Activated T-helper 2 cell treated with anti-CD3 and anti-CD28 coated beads, Interferon-gamma antibody, Interleukin-2, Interleukin-4, amounts not matched to agents 10 μg/mL and 5 μg/mL and 100 μg/mL, durations not matched to agents 14 hours and 24 hours and 36 hours (primary cell): ENCODE data around the gene ARSJ. TPM values are rescaled to one million over a fixed set of nuclear protein-coding genes. Genes with fewer than 3 reads are reported as not detected.
A peak's percentile ranks its signal among the peaks of the same experiment; 100 is the strongest.
"Not testable (repeated sequence)": the region's sequence is repeated elsewhere in the genome, so short reads cannot be mapped to it uniquely, and the experiment has no call there.

ENCODE experiments used
- DNase-seq: peaks from one replicate; pipeline ENCODE4 v3.0.0; 2021; ENCODE audit warnings: low spot score
- H3K27ac Mint-ChIP-seq: one replicate; pipeline ENCODE4 v1.8.0; 2021; ENCODE audit warnings: mixed read lengths
- H3K27me3 Mint-ChIP-seq: one replicate; pipeline ENCODE4 v1.8.0; 2021; ENCODE audit warnings: low read depth, mixed read lengths
- H3K36me3 Mint-ChIP-seq: one replicate; pipeline ENCODE4 v1.8.0; 2021; ENCODE audit warnings: low read depth, mixed read lengths
- H3K4me1 Mint-ChIP-seq: one replicate; pipeline ENCODE4 v1.8.0; 2021; ENCODE audit warnings: low read depth, mixed read lengths
- H3K4me3 Mint-ChIP-seq: one replicate; pipeline ENCODE4 v1.8.0; 2021; ENCODE audit warnings: low read depth, mild to moderate bottlenecking, moderate library complexity, mixed read lengths
- H3K9me3 Mint-ChIP-seq: one replicate; pipeline ENCODE4 v1.8.0; 2021; ENCODE audit warnings: mixed read lengths
- intact Hi-C: fragments of 100-400 bp; cut with micrococcal nuclease; formaldehyde crosslinking; loops from one replicate; pipeline ENCODE4 v1.15.1; 2023
- total RNA-seq: library from RNA; stranded (reverse); gene quantifications from 2 replicates; pipeline ENCODE4 v1.2.3, GENCODE V29; 2022

The ARSJ gene
- not detected in 2 replicates for total RNA-seq

- H3K4me3 Mint-ChIP-seq: peak within 1 kb of the TSS; percentile 42
- H3K9me3 Mint-ChIP-seq: no peaks in the 10 kb centered on the region
- H3K36me3 Mint-ChIP-seq: no peaks in the 10 kb centered on the region
- H3K27ac Mint-ChIP-seq: no peak within 1 kb of the TSS
- peaks cover 75% of the 10 kb centered on the region for H3K27me3 Mint-ChIP-seq
- intact Hi-C loops: no loop called here
- DNase-seq: no peak
- peaks cover 11% of the 10 kb centered on the region for H3K4me1 Mint-ChIP-seq
Measured at GRCh38 chr4:113979148-113979904, at the start of gene ARSJ. ARSJ (minus strand) TSS chr4:113979647; CDS start chr4:113978834, 813 bp downstream.

GRCh38 chr4:114028071-114028470 is 48.6 kb upstream of the ARSJ start:
- no peaks in the 10 kb centered on the region for H3K36me3 Mint-ChIP-seq
- intact Hi-C loops: no loop called here
- peaks cover 2% of the 10 kb centered on the region for H3K27me3 Mint-ChIP-seq
- no peak overlapping the region for H3K4me3 Mint-ChIP-seq
- H3K9me3 Mint-ChIP-seq: no peaks in the 10 kb centered on the region
- DNase-seq: no peak
- no peak overlapping the region for H3K27ac Mint-ChIP-seq
- no peaks in the 10 kb centered on the region for H3K4me1 Mint-ChIP-seq

- Mint-ChIP-seq H3K36me3 (no peaks in the 10 kb centered on the region), H3K27me3 (peaks cover 4% of the 10 kb centered on the region), H3K9me3 (no peaks in the 10 kb centered on the region), H3K4me1 (no peaks in the 10 kb centered on the region), H3K27ac (no peak overlapping the region), H3K4me3 (no peak overlapping the region)
- no peak for DNase-seq
- intact Hi-C loops: no loop called here
Measured at GRCh38 chr4:114027596-114027995, 48.1 kb upstream of the ARSJ start.

GRCh38 chr4:114026447-114026846 is 47.0 kb upstream of the ARSJ start:
- Mint-ChIP-seq H3K36me3 (no peaks in the 10 kb centered on the region), H3K27ac (no peak overlapping the region), H3K9me3 (no peaks in the 10 kb centered on the region)

GRCh38 chr4:114025176-114025777 is 45.8 kb upstream of the ARSJ start:
- peaks cover 5% of the 10 kb centered on the region for H3K27me3 Mint-ChIP-seq
- DNase-seq: no peak
- H3K36me3 Mint-ChIP-seq: no peaks in the 10 kb centered on the region
- no peak overlapping the region for H3K4me3 Mint-ChIP-seq
- intact Hi-C loops: no loop called here
- H3K4me1 Mint-ChIP-seq: no peaks in the 10 kb centered on the region
- no peaks in the 10 kb centered on the region for H3K9me3 Mint-ChIP-seq
- H3K27ac Mint-ChIP-seq: no peak overlapping the region

More at GRCh38 chr4:114026447-114026846, 47.0 kb upstream of the ARSJ start:
- Mint-ChIP-seq H3K4me3 (no peak overlapping the region), H3K27me3 (peaks cover 5% of the 10 kb centered on the region), H3K4me1 (no peaks in the 10 kb centered on the region)
- DNase-seq: no peak
- intact Hi-C loops: no loop called here

- Mint-ChIP-seq H3K9me3 (no peaks in the 10 kb centered on the region), H3K36me3 (no peaks in the 10 kb centered on the region), H3K4me3 (no peak overlapping the region), H3K27ac (no peak overlapping the region), H3K27me3 (peaks cover 3% of the 10 kb centered on the region), H3K4me1 (no peaks in the 10 kb centered on the region)
- DNase-seq: no peak
- intact Hi-C loops: no loop called here
Measured at GRCh38 chr4:114021451-114021850, 42.0 kb upstream of the ARSJ start.

- H3K36me3 Mint-ChIP-seq: no peaks in the 10 kb centered on the region
- intact Hi-C loops: no loop called here
- H3K27me3 Mint-ChIP-seq: peaks cover 3% of the 10 kb centered on the region
- H3K4me1 Mint-ChIP-seq: no peaks in the 10 kb centered on the region
- H3K4me3 Mint-ChIP-seq: no peak overlapping the region
- no peak for DNase-seq
- no peaks in the 10 kb centered on the region for H3K9me3 Mint-ChIP-seq
- no peak overlapping the region for H3K27ac Mint-ChIP-seq
Measured at GRCh38 chr4:114019969-114020358, 40.5 kb upstream of the ARSJ start.

- Mint-ChIP-seq H3K4me3 (no peak overlapping the region), H3K36me3 (no peaks in the 10 kb centered on the region), H3K27ac (no peak overlapping the region), H3K27me3 (peaks cover 3% of the 10 kb centered on the region), H3K4me1 (no peaks in the 10 kb centered on the region), H3K9me3 (no peaks in the 10 kb centered on the region)
- intact Hi-C loops: no loop called here
- no peak for DNase-seq
Measured at GRCh38 chr4:114019276-114019968, 40.0 kb upstream of the ARSJ start.

GRCh38 chr4:114017120-114017917 is 37.9 kb upstream of the ARSJ start:
- Mint-ChIP-seq H3K27ac (no peak overlapping the region), H3K9me3 (no peaks in the 10 kb centered on the region), H3K36me3 (no peaks in the 10 kb centered on the region), H3K27me3 (no peaks in the 10 kb centered on the region), H3K4me1 (no peaks in the 10 kb centered on the region), H3K4me3 (no peak overlapping the region)
- no peak for DNase-seq
- intact Hi-C loops: no loop called here

- Mint-ChIP-seq H3K27ac (no peak overlapping the region), H3K27me3 (peaks cover 3% of the 10 kb centered on the region), H3K36me3 (no peaks in the 10 kb centered on the region), H3K9me3 (no peaks in the 10 kb centered on the region), H3K4me3 (no peak overlapping the region), H3K4me1 (no peaks in the 10 kb centered on the region)
- intact Hi-C loops: no loop called here
- no peak for DNase-seq
Measured at GRCh38 chr4:114015444-114015899, 36.0 kb upstream of the ARSJ start.

GRCh38 chr4:114013201-114013600 is 33.8 kb upstream of the ARSJ start:
- H3K9me3 Mint-ChIP-seq, H3K4me1 Mint-ChIP-seq, H3K27ac Mint-ChIP-seq, H3K27me3 Mint-ChIP-seq, H3K4me3 Mint-ChIP-seq, intact Hi-C loops, DNase-seq, H3K36me3 Mint-ChIP-seq: not testable (repeated sequence)

GRCh38 chr4:114012749-114013148 is 33.3 kb upstream of the ARSJ start:
- Mint-ChIP-seq H3K9me3 (no peaks in the 10 kb centered on the region), H3K36me3 (no peaks in the 10 kb centered on the region), H3K27ac (no peak overlapping the region), H3K4me3 (no peak overlapping the region), H3K4me1 (no peaks in the 10 kb centered on the region), H3K27me3 (peaks cover 3% of the 10 kb centered on the region)
- no peak for DNase-seq
- intact Hi-C loops: no loop called here
